ENCODE data around the gene NBAS.

GRCh38 chr2:15408759-15409158 lies 152.4 kb downstream of the NBAS start:
- no peak for TF ChIP-seq POLR2AphosphoS5 (IDR thresholded peaks at IDR 0.05; ENCODE audit: low read depth, low read length)
- no peak for TF ChIP-seq SIN3A (IDR thresholded peaks at IDR 0.05; ENCODE audit: borderline replicate concordance, insufficient read depth, low read length)
- no peak for TF ChIP-seq TAF1 (IDR thresholded peaks at IDR 0.05; ENCODE audit: borderline replicate concordance, insufficient read depth, low read length)

Data from PFSK-1 (cell line).